SU-DHL-6 (cell line): ENCODE measurements around the gene TCF7L1.

Source experiments
- CTCF ChIP-seq: fragments of 200-600 bp; sonication (generic); IDR thresholded peaks from one replicate; pipeline ENCODE4 v1.5.1; 2017; ENCODE audit warnings: antibody characterized with exemption, mild to moderate bottlenecking, low read length, moderate library complexity; ENCODE audit not compliant: insufficient read depth, poor library complexity, severe bottlenecking
- EZH2phosphoT487 ChIP-seq: fragments of 200-600 bp; sonication (generic), shearing (Covaris generic); conservative IDR thresholded peaks from 2 replicates; pipeline ENCODE4 v1.6.1; 2018; ENCODE audit warnings: mild to moderate bottlenecking, antibody characterized with exemption, low read length, moderate library complexity, mixed read lengths

- TF ChIP-seq CTCF (no peak), EZH2phosphoT487 (no peak)
These were observed 81.9 kb downstream of the TCF7L1 start for GRCh38 chr2:85215081-85215447.
